Activated T-helper 1 cell treated with Interleukin-2 at 50 U/mL for 16 hours (primary cell): ENCODE data around the gene FIBCD1.

Source experiments
- DNase-seq: peaks from one replicate; pipeline ENCODE4 v3.0.0-alpha.2; 2020; ENCODE audit warnings: low read depth

Gene FIBCD1

DNA sequence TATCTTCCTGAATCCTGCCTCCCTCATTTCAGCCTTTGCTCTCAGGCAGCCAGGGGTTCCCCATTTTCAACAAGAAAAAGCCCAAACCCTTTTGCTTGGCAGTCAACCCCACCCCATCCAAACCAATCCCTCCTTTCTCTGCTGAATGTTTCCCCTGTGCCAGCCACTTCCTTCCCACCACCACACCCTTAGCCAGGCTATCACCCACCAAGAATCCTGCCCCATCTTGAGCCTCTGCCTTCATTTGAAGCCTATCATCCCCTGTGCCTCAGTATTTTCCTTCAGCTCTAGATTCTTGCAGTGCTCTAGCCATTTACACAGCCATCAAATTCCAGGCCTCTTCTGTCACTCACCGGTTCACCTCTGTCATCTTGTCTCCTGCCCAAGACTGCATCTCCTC is 15.3 kb upstream of the FIBCD1 start:
- no peak for DNase-seq

DNA sequence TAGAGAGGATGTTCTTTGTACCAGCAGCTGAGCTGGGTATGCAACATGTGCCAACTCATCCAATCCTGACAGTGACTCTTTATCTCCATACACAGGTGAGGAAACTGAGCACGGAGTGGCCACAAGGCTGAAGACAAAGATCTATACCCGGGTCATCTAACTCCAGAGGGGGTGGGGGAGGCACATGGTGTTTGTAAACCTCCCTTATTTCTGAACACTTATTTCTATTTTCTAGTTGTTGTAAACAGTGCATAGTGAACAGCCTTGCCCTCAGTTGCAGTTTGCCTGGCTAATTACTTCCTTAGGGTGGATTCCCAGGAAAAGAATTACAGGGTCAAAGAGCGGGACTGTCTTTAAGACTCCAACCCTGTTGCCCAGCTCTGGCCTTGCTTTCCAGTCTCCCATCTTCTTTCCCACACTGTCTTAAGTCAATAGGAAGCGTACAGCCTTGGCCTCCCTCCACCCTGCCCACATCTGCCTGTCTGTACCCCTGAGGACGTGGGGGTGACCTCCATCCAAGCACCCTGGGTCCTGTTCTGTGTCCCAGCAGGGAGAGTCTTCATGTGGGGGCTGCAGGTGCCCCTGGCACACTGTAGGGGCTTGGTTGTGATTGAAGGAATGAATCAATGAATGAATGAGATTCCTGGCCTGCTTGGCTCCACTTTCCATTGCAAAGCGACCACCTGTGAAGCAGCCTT is 13.2 kb upstream of the FIBCD1 start:
- DNase-seq = no peak

DNA sequence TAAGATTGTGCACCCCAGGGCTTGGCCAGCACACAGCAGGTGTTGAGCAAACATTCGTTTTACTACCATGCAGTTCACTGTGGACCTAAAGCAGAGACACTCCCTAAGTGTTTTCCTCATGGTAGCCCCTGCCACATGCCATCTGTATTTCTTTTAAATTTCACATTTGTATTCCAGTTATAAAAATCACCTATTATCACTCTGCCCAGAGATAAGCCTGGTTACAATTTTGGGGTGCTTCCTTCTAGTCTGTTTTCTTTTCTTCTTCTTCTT is 10.9 kb upstream of the FIBCD1 start:
- DNase-seq = no peak

DNA sequence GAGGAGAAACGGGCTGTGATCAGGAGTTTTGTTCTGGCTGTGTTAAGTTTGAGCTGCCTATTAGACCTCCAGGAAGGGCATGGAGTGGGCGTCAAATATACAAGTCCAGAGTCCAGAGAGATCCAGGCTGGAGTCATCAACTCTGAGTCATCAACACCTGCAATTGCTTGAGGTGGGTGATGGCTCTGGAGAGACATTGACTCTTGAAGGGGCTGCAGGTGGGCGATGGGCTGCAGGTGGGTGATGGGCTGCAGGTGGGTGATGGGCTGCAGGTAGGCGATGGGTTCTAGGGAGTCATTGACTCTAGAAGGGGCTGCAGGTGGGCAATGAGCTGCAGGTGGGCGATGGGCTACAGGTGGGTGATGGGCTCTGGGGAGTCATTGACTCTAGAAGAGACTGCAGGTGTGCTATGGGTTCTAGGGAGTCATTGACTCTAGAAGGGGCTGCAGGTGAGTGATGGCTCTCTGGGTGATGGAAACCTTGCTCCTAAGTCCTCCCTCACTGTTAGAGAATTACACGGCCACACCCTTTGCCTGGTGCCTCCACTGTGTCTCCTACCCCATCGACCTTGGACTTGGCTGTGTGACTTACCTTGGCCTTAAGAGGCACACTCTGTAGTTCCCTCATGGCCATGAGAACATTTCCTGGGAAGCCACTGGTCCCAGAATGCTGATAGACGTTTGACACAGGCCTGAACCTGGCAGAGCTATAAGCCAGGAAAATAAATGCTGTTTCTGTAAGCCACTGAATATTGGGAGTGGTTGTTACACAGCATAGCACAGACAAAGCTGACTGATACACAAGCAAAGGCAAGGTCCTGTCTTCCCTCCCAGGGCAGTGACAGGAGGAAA is 10.4 kb upstream of the FIBCD1 start:
- DNase-seq = no peak

DNA sequence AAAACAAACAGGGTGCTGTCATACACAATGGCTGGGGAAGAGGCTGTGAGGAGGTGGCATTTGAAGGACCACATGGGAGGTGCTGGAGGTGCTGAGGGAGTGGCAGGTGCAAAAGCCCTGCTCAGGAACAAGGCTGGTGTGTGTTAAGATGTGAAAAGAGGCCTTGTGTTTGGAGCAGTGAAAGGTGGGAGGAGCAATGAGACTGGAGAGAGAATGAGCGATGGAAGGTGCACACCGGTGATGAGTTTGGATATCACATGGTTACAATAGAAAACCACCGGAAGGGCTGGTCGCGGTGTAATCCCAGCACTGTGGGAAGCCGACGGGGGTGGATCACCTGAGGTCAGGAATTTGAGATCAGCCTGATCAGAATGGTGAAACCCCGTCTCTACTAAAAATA is 9.2 kb upstream of the FIBCD1 start:
- DNase-seq = no peak

DNA sequence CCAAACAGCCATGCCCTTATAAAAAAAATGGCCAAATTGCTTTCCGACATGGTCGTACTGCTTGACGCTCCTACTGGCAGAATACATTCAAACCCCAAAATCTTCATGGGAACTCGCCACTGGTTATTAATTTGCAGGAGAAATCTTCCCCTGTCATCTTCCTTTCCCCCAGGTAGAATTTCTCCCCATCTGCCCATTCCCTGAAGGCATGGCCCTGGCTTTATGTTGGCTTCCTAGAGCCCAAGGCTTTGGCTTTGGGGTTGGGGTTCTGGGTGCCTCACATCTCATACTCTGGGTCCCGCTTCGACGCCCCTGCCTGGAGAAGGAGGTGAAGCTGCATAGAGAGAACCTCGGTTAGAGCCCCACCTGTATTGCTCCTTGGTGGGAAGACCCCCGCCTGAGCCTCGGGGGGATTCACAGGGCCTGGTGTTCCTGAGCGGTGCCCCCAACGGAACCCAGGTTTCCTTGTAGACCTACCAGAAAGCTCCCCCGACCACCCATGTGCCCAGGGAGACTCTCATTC is 8.6 kb upstream of the FIBCD1 start:
- no peak for DNase-seq

DNA sequence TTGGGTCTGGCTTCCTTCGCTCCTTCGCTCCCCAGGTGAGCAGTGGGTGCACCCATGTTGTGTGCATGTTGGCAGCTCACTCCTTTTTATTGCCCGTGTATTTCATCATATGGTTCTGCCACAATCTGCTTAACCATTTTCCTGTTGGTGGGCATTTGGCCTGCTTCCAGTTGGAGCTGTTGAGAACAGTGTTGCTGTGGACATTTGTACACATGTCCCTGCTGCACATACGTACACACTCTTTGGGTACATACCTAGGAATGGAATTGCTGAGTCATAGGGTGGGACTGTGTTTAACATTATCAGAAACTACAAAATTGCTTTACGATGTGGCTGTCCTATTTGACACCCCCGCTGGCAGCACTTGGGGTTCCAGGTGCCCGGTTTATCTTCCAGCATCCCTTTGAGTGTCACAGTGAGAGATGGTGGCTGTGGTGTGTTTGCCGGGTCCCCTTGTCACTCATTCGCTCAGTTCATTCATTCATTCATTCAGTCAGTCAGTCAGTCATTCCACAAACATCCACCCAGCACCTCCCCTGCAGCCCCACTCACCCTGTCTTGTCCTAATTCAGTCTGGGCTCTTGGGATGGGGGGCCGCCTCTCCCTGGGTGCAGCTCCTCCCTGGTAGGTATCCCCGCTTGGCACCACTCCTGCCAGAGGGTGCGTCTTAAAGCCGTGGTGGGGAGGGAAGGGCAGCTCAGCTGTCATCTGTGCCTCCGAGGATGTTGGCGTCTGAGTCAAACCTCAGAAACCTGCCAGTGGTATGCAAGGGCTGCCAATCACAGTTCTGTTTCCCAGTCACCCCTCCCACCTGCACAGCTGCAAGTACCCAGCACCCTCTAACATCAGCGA is 7.9 kb upstream of the FIBCD1 start:
- DNase-seq = no peak

DNA sequence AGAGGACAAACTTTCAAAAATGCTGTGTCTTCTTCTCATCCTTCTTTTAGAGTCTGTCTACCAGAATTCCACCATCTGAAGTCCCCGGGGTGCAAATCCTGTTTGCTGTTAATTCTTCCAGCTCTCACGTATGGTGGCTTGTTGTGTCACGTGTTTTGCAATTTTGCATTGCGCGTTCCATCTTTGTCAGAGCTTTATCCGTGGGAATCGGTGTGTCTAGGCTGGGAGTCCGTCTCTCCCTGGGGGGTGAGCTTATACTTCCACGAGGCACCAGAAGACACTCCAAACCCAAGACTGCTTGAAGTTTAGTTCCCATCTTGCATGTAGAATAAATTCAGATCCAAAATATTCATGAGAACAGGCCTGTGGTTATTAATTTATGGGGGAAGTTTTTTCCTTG is 6.1 kb upstream of the FIBCD1 start:
- DNase-seq = no peak

DNA sequence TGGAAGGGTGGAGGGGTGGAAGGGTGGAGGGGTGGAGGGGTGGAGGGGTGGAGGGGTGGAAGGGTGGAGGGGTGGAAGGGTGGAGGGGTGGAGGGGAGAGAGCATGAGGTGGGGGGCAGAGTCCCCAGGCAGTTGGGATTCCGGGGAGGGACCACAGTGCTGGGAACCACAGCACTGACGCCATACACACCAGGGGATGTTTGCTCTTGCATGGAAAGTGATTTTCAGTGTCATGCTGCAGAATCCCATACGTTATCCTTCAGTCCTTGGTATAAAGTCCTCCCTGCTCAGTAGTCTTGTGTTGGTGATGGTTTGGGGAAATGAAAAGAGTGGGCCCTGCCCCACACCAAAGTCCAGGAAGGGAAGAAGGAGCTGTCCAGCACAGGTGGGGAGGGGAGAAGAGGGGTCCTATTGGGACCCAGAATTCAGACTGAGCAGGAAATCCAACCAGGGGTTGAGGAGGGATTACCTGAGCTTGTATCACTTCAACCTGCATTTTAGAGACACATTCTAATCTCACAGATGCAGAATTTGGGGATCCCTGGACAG is 5.5 kb upstream of the FIBCD1 start:
- DNase-seq = no peak

DNA sequence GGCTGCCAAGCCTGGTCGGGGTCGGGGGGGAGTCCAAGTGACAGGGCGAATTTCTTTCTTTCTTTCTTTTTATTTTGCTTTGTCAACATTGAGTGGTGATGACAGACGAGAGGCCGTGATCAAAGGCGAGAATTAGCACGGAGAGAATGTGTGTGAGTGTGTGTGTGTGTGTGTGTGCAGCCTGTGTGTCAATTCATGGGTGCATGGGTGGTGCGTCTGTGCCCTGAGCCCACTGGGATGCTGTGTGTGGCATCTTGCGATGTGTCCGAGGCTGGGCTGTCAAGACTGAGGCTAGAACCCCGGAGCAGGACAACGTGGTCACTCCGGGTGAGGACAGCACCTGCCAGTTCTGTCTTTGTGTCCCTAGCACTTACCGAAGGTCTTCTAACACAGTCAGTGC is 4.7 kb upstream of the FIBCD1 start:
- DNase-seq = no peak

DNA sequence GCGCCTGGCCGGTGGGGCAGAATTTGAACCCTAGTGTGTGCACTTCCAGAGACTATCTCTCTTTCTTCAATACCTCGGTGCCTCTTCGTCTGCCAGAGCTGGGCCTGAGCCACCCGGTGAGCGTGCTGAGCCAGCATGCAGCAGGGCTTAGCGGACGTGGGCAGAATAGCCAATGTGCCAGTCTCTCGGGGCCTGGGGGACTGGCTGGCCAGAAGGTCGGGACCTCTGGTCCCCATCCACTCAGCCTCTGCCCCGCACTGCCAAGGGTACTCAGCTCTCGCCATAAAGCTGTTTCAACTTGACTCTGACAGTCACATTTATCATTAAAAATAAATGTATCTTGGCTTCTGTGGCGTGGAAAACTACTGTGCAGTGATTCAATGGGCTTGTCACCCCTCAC is 4.2 kb upstream of the FIBCD1 start:
- no peak for DNase-seq

DNA sequence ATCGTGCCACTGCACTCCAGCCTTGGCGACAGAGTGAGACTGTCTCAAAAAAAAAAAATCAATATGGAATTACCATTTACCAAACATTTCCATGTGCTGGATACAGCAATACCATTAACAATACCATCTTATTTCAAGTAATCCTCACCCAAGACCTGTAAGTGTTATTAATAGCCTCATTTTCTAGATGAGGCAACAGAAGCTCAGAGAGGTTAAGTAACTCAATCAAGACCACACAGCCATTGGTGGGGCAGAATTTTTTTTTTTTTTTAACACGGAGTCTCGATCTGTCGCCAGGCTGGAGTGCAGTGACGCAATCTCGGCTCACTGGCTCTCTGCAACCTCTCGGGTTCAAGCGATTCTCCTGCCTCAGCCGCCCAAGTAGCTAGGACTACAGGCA is 3.6 kb upstream of the FIBCD1 start:
- DNase-seq = no peak

DNA sequence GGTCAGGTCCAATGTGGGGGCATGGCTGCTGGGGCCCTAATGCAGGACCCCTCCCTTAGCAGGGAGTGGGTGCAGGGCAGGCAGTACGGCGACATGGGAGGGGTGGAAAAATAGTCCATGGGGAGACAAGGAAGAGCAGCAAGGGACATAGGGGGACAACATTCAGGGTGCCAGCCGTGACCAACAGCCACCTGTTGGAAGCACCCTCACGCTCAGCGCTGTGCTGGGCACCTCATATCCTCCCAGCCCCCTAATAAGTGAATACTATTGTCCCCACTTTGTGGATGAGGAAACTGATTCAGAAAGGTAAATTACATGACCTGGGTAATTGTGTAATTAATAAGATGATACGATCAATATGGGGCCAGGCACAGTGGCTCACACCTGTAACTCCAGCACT is 3.0 kb upstream of the FIBCD1 start:
- no peak for DNase-seq

DNA sequence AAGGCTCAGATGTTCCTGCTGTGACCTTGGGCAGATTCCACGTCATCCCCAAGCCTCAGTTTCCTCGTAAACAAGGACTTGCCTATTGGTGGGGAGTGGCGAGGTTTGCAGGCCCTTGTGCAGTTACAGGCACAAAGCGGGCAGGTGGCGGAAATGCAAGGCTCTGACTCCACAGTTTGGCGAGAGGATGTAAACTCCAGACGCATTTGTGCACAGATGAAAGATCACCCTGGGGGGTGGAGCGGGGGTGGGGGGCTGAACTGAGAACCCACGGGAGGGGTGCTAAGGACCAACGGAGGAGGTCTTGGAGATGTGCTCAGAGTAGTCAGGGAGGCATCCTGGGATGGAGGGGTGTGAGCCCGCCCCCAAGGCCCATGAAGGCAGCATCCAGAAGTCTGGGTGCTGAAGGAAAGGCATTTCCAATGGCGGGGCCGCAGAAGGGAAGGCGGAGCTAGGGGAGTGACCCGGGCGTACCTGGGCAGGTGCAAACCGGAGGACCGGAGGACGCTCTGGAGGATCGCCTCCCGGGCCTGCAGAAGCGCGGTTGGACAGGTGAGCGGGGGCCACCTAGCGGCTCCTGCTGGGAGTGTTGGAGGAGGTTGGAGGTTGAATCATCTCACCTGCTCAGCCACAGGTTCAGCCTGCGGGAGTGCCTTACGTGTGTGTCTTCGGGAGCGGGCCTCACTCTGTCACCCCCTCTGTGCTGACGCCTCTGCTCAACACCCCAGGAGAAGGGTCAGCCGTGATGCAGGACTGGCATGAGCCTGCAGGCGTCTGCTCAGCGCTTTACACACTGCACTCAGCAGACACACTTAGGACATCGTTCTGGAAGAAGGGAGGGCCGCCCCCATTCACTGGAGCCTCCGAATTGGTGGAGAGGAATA is 1.9 kb upstream of the FIBCD1 start:
- peak; percentile 55 for DNase-seq

DNA sequence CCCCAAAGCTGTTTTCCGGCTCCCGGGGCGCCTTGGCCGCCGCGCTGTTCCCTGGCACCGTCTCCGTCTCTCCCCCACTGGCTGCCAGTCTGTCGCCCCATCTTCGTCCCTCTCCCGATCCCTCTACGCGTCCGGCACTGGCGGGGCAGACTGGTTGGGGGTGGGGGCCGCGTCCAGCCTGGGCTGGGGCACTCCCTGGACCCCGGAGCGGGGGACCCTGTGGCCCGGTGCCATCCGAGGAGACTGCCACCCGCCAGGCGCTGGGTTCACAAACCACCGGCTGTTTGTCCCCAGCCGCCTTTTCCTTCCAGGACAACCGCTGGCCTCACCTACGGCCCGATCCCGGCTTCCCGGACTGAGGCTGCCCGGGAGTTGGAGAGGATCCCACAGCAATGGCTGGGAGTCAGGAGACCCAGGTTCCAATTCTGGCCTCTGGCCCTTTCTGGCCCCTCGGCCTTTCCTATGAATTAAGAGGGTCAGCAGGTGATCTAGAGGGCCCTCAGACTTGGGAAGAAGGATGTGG is 1.0 kb upstream of the FIBCD1 start:
- DNase-seq = no peak

DNA sequence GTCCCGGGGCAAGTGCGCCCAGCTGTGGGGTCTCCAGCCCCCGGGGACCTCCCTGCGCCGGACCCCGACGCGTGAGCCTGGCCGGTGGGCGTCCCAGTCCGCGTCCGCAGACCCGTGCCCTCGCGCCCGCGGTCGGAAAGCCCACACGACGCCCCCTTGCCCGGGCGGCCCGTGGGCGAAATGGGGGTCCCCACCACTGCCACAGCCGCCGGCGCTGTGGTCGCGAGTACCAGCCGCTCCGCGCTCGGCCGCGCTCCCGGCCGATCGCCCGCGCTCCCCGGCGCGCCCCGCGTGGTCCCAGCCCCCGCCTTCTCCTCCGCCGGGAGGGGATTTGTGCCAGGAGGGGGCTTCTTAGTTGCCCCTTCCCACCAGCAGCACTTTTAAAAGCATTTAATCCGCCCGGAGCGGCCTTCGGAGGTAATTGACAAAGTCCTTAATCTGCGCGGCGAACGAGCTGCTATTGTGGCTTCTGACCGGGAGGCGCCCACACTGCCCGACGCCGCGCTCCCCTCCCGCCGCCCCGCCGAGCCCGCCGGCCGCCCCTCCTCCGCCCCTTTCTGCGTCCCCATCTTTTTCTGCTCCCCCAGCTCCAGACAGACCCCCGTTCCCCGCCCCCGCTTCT is 469 bp upstream of the FIBCD1 start:
- DNase-seq = no peak

DNA sequence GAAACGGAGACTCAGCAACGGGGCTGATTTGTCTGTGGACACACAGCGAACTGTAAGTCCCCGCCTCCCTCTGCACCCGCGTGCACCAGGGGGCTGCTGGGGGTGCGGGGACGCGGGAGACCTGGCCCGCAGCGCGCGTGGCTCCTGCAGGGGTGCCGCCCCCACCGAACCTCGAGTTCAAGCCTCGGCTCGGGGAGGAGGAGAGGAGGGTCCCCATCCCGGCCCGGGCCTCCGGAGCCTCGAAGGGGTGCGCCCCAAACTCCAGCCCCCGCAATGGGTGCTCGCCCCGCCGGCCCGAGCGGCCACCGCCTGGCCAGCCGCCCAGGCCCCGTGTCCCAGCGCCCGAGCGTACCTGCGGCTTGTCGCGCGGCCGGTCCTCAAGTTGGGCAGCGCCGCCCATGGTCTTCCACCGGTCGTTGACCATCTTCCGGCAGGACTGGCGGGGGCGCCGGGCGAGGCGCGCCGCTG is 829 bp downstream of the FIBCD1 start:
- DNase-seq = no peak

DNA sequence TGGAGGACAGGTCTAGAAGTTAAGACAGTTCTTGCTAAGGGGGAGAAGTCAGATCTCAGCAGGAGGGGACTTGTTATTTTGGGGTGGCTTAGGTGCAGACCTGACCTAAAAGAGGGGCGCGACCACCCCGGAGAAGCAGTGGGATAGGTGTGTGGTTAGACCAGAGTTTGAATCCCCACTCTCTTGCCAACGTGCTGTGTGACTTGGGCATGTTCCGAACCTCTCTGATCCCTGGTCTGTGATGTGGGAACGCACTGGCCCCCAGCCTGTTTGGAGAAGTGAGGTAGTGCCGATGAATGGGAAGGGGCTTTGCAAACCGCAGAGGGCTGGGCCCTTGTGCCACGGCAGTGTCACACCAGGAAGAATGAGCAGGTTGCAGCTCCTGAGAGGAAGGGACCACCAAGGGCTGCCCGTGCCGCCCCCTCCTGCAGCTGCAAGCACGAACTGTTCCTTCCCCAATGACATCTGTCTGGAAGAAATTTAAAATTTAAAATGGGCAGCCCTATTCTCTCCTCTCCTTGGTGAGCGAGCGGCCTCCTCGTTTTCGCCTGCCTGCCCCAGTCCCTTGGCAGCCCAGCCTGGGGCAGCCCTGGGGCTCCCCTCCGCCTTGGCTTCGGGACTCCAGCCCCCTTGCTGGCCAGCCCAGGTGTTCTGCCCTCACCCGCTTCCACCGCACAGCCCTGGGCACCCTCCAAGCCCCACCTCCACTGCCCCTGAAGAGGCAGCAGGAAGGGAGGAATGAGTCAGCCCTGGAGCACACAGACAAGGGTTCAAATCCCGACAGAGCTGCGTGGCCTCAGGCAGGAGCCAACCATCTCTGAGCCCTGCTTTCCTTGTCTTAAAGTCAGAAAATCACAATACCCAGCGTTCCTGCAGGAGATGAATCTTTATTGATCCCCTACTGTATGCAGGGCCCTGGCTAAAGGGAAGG is 1.6 kb downstream of the FIBCD1 start:
- no peak for DNase-seq

DNA sequence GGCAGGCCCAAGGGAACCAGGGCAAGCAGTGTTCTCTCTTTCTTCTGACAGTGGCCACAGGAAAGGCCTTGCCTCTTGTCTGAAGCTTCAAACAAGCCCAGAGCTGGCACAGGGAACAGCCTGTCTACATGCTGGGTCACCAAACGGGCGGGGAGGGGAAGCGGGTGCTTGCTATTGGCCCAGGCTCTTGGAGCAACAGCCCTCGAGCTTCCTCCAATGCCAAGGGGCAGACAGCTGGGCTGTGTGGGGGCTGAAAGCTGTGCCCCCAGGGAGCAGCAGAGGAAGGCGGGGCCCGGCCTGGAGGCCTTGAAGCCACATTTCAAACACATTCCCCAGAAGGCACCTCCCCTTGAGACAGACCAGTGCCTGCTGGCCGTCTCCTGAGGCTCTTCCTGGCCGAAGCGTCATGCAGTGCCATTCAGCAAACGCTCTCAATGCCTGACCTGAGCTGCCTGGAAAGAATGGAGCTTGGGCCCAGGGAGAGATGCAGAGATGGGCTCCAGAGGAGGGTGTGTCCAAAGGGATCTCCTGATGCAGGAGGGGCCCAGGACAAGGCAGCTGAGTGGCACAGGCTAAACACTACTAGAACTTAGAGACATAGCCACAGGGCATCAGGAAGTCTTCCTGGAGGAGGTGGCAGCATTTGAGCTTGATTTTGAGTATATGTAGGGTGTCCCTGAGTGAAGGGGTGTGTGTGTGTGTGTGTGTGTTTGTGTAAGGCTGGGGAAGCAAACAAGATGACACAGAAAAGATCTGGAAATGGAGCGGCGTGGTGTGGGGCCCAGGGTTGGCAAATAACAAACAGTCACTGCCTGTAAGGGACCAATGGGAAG is 2.5 kb downstream of the FIBCD1 start:
- DNase-seq = no peak
